PFSK-1 (cell line): Measurements from ENCODE around the gene TNFAIP2.

Experiments used
- FOXP2 ChIP-seq: optimal IDR thresholded peaks from 2 replicates; pipeline ENCODE3; 2011; ENCODE audit warnings: borderline replicate concordance, control low read depth, inconsistent platforms; ENCODE audit not compliant: insufficient read depth; ENCODE audit errors: extremely low read length, extremely low read depth
- POLR2AphosphoS5 ChIP-seq: IDR thresholded peaks from 2 replicates; pipeline ENCODE4 v1.6.1; 2012; ENCODE audit warnings: low read depth, mild to moderate bottlenecking, control low read depth, low read length, moderate library complexity
- REST ChIP-seq, 2 experiments: IDR thresholded peaks; 2 replicates each; pipeline versions ENCODE4 v1.6.1 to v1.8.0; 2011 to 2012; ENCODE audit warnings: low read depth in 2 of 2, low read length in 2 of 2, control low read depth in 1 of 2, inconsistent platforms in 1 of 2, mild to moderate bottlenecking in 1 of 2, moderate library complexity in 1 of 2; ENCODE audit not compliant: insufficient read depth in 1 of 2
- SIN3A ChIP-seq: IDR thresholded peaks from 2 replicates; pipeline ENCODE4 v1.6.1; 2012; ENCODE audit warnings: mild to moderate bottlenecking, low read length, moderate library complexity, borderline replicate concordance; ENCODE audit not compliant: insufficient read depth
- TAF1 ChIP-seq: IDR thresholded peaks from 2 replicates; pipeline ENCODE4 v1.6.1; 2012; ENCODE audit warnings: low read length, control low read depth, borderline replicate concordance; ENCODE audit not compliant: insufficient read depth

- TF ChIP-seq POLR2AphosphoS5 (no peak), REST (IDR thresholded peaks at IDR 0.05; ENCODE audit: insufficient read depth in 1 of 2, low read depth in 2 of 2, low read length in 2 of 2) (no peak), SIN3A (no peak), TAF1 (no peak), FOXP2 (peak; percentile 25)
Measured at GRCh38 chr14:103074729-103075367, 48.4 kb upstream of the TNFAIP2 start.
